HepG2 (cell line): ENCODE results near the gene ZMYND8. TPM values are rescaled to one million over a fixed set of nuclear protein-coding genes. Genes with fewer than 3 reads are reported as not detected.

ENCODE experiments used
- EEA1 ChIP-seq: sonication (generic); formaldehyde crosslinking; IDR thresholded peaks from 2 replicates; pipeline ENCODE4 v1.5.1; 2020; ENCODE audit warnings: mild to moderate bottlenecking, missing genetic modification reagents, borderline replicate concordance
- MED8 ChIP-seq: sonication (generic); formaldehyde crosslinking; IDR thresholded peaks from 2 replicates; pipeline ENCODE4 v1.8.1; 2023; ENCODE audit warnings: mild to moderate bottlenecking, missing genetic modification reagents; ENCODE audit not compliant: insufficient replicate concordance
- TBX2 ChIP-seq: sonication (generic); formaldehyde crosslinking; IDR thresholded peaks from 2 replicates; pipeline ENCODE4 v1.5.0; 2020; ENCODE audit warnings: missing genetic modification reagents, mild to moderate bottlenecking, borderline replicate concordance
- TOPORS ChIP-seq: sonication (generic); formaldehyde crosslinking; IDR thresholded peaks from 2 replicates; pipeline ENCODE4 v1.8.0; 2023; ENCODE audit warnings: mild to moderate bottlenecking, missing genetic modification reagents
- ZFYVE20 ChIP-seq: sonication (generic); formaldehyde crosslinking; IDR thresholded peaks from 2 replicates; pipeline ENCODE4 v1.8.0; 2023; ENCODE audit warnings: low read depth, mild to moderate bottlenecking, moderate library complexity, missing genetic modification reagents, borderline replicate concordance
- ZIK1 ChIP-seq: sonication (generic); formaldehyde crosslinking; IDR thresholded peaks from 2 replicates; pipeline ENCODE4 v1.5.0; 2020; ENCODE audit warnings: mild to moderate bottlenecking, low read depth, missing genetic modification reagents, borderline replicate concordance
- ZNF441 ChIP-seq: sonication (generic); formaldehyde crosslinking; IDR thresholded peaks from 2 replicates; pipeline ENCODE4 v1.7.0; 2021; ENCODE audit warnings: missing genetic modification reagents, borderline replicate concordance
- polyA plus RNA-seq, 8 experiments: library from polyadenylated mRNA; depleted of rRNA in 3 of 8; stranded (reverse) in 7 of 8; unstranded in 1 of 8; fragments of >200 nt; fragmentation: Illumina TruSeq in 4 of 8; extraction: Trizol in 4 of 8; gene quantifications; 2 replicates each; pipeline versions ENCODE4 v1.2.1 to v1.2.3, GENCODE V29; 2011 to 2016; ENCODE audit warnings: low read depth in 4 of 8, missing spikeins in 1 of 8, mixed read lengths in 1 of 8; ENCODE audit not compliant: insufficient read depth in 1 of 8
- total RNA-seq, 5 experiments: library from RNA; depleted of rRNA; stranded (reverse); fragments of >200 nt; fragmentation: Illumina TruSeq; extraction: Trizol; gene quantifications; 2 replicates each; pipeline ENCODE4 v1.2.3, GENCODE V29; 2016; ENCODE audit warnings: low read depth in 1 of 5
- TF ChIP-seq, protein P1 (sequence below): sonication (generic); formaldehyde crosslinking; IDR thresholded peaks from 2 replicates; pipeline ENCODE4 v1.5.0; 2020; ENCODE audit warnings: missing genetic modification reagents
- TF ChIP-seq, protein P2 (sequence below): sonication (generic); formaldehyde crosslinking; IDR thresholded peaks from 2 replicates; pipeline ENCODE4 v1.4.0; 2020; ENCODE audit warnings: mild to moderate bottlenecking, missing genetic modification reagents, borderline replicate concordance
- TF ChIP-seq, protein P3 (sequence below), 2 experiments: sonication (generic) in 1 of 2; formaldehyde crosslinking in 1 of 2; IDR thresholded peaks; 2 replicates each; pipeline versions ENCODE4 v1.4.0 to v1.6.1; 2016 to 2020; ENCODE audit warnings: borderline replicate concordance in 1 of 2, low read depth in 1 of 2, mild to moderate bottlenecking in 1 of 2, missing genetic modification reagents in 1 of 2
- TF ChIP-seq, protein P4 (sequence below): conservative IDR thresholded peaks from 2 replicates; pipeline ENCODE4 v1.6.1; 2018; ENCODE audit warnings: missing genetic modification reagents
- TF ChIP-seq, protein P5 (sequence below): sonication (generic); formaldehyde crosslinking; IDR thresholded peaks from 2 replicates; pipeline ENCODE4 v1.4.0; 2020; ENCODE audit warnings: mild to moderate bottlenecking, missing genetic modification reagents

ZMYND8 gene
- total and polyA plus RNA-seq, 2 of the 13 experiments (the other 11 are each of a cell fraction or from before 2014, with no cell fraction given) = 53.9 to 84.7 TPM

DNA sequence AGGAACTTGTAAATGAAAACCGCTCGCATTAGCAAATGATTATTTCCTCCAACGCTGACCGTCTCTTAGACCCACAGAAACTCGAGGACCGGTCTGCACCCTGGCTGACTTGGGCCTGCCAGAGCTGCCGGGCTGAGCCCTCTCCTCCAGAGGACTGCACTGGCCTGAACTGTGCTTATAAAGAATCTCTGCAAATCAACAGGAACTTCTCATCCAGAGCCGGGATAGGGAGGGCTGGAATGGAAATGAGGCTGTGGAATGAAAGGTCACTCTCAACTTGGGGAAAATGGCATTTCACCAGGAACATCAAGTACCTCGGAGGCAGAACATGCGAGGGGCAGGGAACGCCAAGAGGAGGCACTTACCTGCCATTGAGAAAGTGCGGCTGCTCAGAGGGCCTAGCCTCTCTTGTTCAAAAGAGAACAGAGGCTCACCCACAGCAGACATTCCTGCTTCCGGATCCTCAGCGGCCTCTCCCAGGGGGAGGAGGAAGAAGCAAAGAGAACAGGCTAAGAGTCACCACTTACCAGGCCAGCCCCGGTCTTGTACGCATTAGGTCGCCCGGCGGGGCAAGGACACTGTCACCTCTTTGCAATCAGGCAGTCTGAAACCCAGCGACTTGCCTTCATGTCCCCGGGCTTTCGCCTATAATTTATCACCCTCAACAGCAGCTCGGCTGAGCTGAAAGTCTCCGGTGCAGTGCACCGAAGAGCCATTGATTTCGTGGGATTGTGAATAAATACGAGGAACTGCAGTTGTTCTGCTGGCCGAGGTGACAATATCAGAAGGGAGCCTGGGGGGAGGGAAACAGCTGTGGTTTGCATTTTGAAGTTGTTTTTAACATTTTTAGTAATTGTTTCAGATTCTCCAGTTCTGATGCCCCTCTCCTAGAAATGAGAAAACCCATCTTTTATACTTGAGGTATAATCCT, 37.6 kb downstream of the ZMYND8 start (continued):
- TF ChIP-seq, protein P1, sequence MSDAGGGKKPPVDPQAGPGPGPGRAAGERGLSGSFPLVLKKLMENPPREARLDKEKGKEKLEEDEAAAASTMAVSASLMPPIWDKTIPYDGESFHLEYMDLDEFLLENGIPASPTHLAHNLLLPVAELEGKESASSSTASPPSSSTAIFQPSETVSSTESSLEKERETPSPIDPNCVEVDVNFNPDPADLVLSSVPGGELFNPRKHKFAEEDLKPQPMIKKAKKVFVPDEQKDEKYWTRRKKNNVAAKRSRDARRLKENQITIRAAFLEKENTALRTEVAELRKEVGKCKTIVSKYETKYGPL (CRISPR knock-in tag) = no peak
- TF ChIP-seq TOPORS (CRISPR knock-in tag) = no peak
- TF ChIP-seq, protein P2, sequence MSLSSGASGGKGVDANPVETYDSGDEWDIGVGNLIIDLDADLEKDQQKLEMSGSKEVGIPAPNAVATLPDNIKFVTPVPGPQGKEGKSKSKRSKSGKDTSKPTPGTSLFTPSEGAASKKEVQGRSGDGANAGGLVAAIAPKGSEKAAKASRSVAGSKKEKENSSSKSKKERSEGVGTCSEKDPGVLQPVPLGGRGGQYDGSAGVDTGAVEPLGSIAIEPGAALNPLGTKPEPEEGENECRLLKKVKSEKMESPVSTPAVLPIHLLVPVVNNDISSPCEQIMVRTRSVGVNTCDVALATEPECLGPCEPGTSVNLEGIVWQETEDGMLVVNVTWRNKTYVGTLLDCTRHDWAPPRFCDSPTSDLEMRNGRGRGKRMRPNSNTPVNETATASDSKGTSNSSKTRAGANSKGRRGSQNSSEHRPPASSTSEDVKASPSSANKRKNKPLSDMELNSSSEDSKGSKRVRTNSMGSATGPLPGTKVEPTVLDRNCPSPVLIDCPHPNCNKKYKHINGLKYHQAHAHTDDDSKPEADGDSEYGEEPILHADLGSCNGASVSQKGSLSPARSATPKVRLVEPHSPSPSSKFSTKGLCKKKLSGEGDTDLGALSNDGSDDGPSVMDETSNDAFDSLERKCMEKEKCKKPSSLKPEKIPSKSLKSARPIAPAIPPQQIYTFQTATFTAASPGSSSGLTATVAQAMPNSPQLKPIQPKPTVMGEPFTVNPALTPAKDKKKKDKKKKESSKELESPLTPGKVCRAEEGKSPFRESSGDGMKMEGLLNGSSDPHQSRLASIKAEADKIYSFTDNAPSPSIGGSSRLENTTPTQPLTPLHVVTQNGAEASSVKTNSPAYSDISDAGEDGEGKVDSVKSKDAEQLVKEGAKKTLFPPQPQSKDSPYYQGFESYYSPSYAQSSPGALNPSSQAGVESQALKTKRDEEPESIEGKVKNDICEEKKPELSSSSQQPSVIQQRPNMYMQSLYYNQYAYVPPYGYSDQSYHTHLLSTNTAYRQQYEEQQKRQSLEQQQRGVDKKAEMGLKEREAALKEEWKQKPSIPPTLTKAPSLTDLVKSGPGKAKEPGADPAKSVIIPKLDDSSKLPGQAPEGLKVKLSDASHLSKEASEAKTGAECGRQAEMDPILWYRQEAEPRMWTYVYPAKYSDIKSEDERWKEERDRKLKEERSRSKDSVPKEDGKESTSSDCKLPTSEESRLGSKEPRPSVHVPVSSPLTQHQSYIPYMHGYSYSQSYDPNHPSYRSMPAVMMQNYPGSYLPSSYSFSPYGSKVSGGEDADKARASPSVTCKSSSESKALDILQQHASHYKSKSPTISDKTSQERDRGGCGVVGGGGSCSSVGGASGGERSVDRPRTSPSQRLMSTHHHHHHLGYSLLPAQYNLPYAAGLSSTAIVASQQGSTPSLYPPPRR (CRISPR knock-in tag) = no peak
- TF ChIP-seq ZNF441 (CRISPR knock-in tag) = peak; percentile 57; the same call in 1 of the 2 replicates
- TF ChIP-seq MED8 (CRISPR knock-in tag) = no peak
- TF ChIP-seq ZIK1 = no peak
- TF ChIP-seq ZFYVE20 (CRISPR knock-in tag) = no peak
- TF ChIP-seq TBX2 (CRISPR knock-in tag) = peak; percentile 8; the same call in 1 of the 2 replicates
- TF ChIP-seq, protein P3, sequence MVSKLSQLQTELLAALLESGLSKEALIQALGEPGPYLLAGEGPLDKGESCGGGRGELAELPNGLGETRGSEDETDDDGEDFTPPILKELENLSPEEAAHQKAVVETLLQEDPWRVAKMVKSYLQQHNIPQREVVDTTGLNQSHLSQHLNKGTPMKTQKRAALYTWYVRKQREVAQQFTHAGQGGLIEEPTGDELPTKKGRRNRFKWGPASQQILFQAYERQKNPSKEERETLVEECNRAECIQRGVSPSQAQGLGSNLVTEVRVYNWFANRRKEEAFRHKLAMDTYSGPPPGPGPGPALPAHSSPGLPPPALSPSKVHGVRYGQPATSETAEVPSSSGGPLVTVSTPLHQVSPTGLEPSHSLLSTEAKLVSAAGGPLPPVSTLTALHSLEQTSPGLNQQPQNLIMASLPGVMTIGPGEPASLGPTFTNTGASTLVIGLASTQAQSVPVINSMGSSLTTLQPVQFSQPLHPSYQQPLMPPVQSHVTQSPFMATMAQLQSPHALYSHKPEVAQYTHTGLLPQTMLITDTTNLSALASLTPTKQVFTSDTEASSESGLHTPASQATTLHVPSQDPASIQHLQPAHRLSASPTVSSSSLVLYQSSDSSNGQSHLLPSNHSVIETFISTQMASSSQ (IDR thresholded peaks at IDR 0.05; ENCODE audit: low read depth) = no peak
- TF ChIP-seq, protein P3 (CRISPR knock-in tag; IDR thresholded peaks at IDR 0.05; ENCODE audit: borderline replicate concordance) = no peak
- TF ChIP-seq, protein P4, sequence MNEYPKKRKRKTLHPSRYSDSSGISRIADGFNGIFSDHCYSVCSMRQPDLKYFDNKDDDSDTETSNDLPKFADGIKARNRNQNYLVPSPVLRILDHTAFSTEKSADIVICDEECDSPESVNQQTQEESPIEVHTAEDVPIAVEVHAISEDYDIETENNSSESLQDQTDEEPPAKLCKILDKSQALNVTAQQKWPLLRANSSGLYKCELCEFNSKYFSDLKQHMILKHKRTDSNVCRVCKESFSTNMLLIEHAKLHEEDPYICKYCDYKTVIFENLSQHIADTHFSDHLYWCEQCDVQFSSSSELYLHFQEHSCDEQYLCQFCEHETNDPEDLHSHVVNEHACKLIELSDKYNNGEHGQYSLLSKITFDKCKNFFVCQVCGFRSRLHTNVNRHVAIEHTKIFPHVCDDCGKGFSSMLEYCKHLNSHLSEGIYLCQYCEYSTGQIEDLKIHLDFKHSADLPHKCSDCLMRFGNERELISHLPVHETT (CRISPR knock-in tag) = no peak; the same call in 1 of the 2 replicates
- TF ChIP-seq, protein P5, sequence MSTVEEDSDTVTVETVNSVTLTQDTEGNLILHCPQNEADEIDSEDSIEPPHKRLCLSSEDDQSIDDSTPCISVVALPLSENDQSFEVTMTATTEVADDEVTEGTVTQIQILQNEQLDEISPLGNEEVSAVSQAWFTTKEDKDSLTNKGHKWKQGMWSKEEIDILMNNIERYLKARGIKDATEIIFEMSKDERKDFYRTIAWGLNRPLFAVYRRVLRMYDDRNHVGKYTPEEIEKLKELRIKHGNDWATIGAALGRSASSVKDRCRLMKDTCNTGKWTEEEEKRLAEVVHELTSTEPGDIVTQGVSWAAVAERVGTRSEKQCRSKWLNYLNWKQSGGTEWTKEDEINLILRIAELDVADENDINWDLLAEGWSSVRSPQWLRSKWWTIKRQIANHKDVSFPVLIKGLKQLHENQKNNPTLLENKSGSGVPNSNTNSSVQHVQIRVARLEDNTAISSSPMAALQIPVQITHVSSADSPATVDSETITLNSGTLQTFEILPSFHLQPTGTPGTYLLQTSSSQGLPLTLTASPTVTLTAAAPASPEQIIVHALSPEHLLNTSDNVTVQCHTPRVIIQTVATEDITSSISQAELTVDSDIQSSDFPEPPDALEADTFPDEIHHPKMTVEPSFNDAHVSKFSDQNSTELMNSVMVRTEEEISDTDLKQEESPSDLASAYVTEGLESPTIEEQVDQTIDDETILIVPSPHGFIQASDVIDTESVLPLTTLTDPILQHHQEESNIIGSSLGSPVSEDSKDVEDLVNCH (CRISPR knock-in tag) = no peak
- TF ChIP-seq EEA1 (CRISPR knock-in tag) = no peak
